H1 (cell line): ENCODE measurements around the gene UTP3. TPM values are rescaled to one million over a fixed set of nuclear protein-coding genes. Genes with fewer than 3 reads are reported as not detected.
"Not testable (repeated sequence)": the region's sequence is repeated elsewhere in the genome, so short reads cannot be mapped to it uniquely, and the experiment has no call there.

Experiments
- CTCF ChIA-PET: fragments of 300-600 bp; sonication (Branson Sonifier 250); formaldehyde crosslinking; loops from one replicate; lab custom pipeline; 2021; ENCODE audit not compliant: partially characterized antibody; lab: Charles Lee
- POLR2A ChIA-PET: fragments of 300-600 bp; sonication (Branson Sonifier 250); formaldehyde crosslinking; loops from one replicate; lab custom pipeline; 2021; ENCODE audit warnings: inconsistent platforms; ENCODE audit not compliant: partially characterized antibody; lab: Charles Lee
- DNase-seq, 2 experiments: peaks; one replicate each; pipeline versions ENCODE4 v3.0.0 to v3.0.0-alpha.2; 2010 to 2022; ENCODE audit warnings: low spot score in 2 of 2, low read depth in 1 of 2, mixed read lengths in 1 of 2
- FAIRE-seq: peaks from 2 replicates; lab custom pipeline; 2011; peaks lifted over from hg19 to GRCh38; lab: Jason Lieb, UNC
- H2AFZ ChIP-seq: 2 replicates; pipeline ENCODE4 v1.8.1; 2012; ENCODE audit warnings: low read length, inconsistent platforms
- H2AK5ac ChIP-seq: 2 replicates; pipeline ENCODE4 v1.6.1; 2013; ENCODE audit warnings: low read depth, low read length
- H2BK120ac ChIP-seq: replicated peaks from 2 replicates; pipeline ENCODE3; 2013; ENCODE audit warnings: low read depth, low read length, inconsistent platforms
- H2BK12ac ChIP-seq: 2 replicates; pipeline ENCODE4 v1.6.1; 2013; ENCODE audit warnings: low read depth, low read length
- H2BK15ac ChIP-seq: 2 replicates; pipeline ENCODE4 v1.6.1; 2013; ENCODE audit warnings: low read length
- H2BK20ac ChIP-seq: 2 replicates; pipeline ENCODE4 v1.6.1; 2013; ENCODE audit warnings: low read length
- H2BK5ac ChIP-seq: 2 replicates; pipeline ENCODE4 v1.6.1; 2013; ENCODE audit warnings: low read depth, low read length
- H3K14ac ChIP-seq: 2 replicates; pipeline ENCODE4 v1.6.1; 2013; ENCODE audit warnings: inconsistent platforms; ENCODE audit not compliant: insufficient read length
- H3K18ac ChIP-seq: 2 replicates; pipeline ENCODE4 v1.6.1; 2013; ENCODE audit warnings: low read length; ENCODE audit errors: extremely low read depth
- H3K23ac ChIP-seq: 2 replicates; pipeline ENCODE4 v1.6.1; 2013; ENCODE audit warnings: inconsistent platforms; ENCODE audit not compliant: insufficient read length
- H3K23me2 ChIP-seq: 2 replicates; pipeline ENCODE4 v1.6.1; 2013; ENCODE audit warnings: low read depth, low read length
- H3K27ac ChIP-seq: 2 replicates; pipeline ENCODE4 v1.6.1; 2011; ENCODE audit warnings: low read depth, low read length, inconsistent platforms
- H3K27me3 ChIP-seq, 4 experiments: replicated peaks in 1 of 4; 1 replicate in 1 of 4; 2 replicates in 3 of 4; pipeline versions ENCODE4 v1.6.1 to v1.8.1; 2011 to 2013; ENCODE audit warnings: low read length in 3 of 4, mild to moderate bottlenecking in 3 of 4, inconsistent platforms in 2 of 4, mixed read lengths in 2 of 4, moderate library complexity in 1 of 4; ENCODE audit not compliant: control insufficient read depth in 3 of 4, insufficient read depth in 3 of 4; ENCODE audit errors: extremely low read depth in 1 of 4
- H3K36me3 ChIP-seq, 4 experiments: 2 replicates each; pipeline versions ENCODE4 v1.6.1 to v1.8.1; 2011 to 2013; ENCODE audit warnings: mild to moderate bottlenecking in 4 of 4, low read length in 3 of 4, moderate library complexity in 2 of 4, control low read depth in 1 of 4, inconsistent platforms in 1 of 4; ENCODE audit not compliant: insufficient read depth in 4 of 4, control insufficient read depth in 2 of 4
- H3K4ac ChIP-seq: replicated peaks from 2 replicates; pipeline ENCODE3; 2013; ENCODE audit warnings: low read length, low read depth, mixed read lengths, inconsistent platforms; ENCODE audit not compliant: insufficient read length
- H3K4me1 ChIP-seq, 4 experiments: replicated peaks in 1 of 4; 1 replicate in 1 of 4; 2 replicates in 3 of 4; pipeline versions ENCODE4 v1.6.1 to v1.8.1; 2011 to 2013; ENCODE audit warnings: low read length in 3 of 4, inconsistent platforms in 2 of 4, mixed read lengths in 1 of 4; ENCODE audit not compliant: insufficient read depth in 4 of 4, control insufficient read depth in 3 of 4
- H3K4me2 ChIP-seq, 2 experiments: 2 replicates each; pipeline versions ENCODE4 v1.6.1 to v1.8.1; 2011 to 2013; ENCODE audit warnings: low read depth in 2 of 2, low read length in 2 of 2, control low read depth in 1 of 2, inconsistent platforms in 1 of 2, mild to moderate bottlenecking in 1 of 2; ENCODE audit not compliant: insufficient read depth in 1 of 2
- H3K4me3 ChIP-seq, 4 experiments: fragments of 200-600, 300-600 bp in 1 of 4; sonication (generic), shearing (Covaris generic), sonication (Bioruptor Twin) in 1 of 4; 2 replicates each; pipeline versions ENCODE4 v1.5.1 to v1.8.1; 2011 to 2016; ENCODE audit warnings: low read length in 4 of 4, low read depth in 3 of 4, control low read depth in 2 of 4, inconsistent platforms in 2 of 4, mild to moderate bottlenecking in 2 of 4, mixed read lengths in 1 of 4, moderate library complexity in 1 of 4; ENCODE audit not compliant: insufficient read depth in 2 of 4; ENCODE audit errors: extremely low read depth in 1 of 4
- H3K56ac ChIP-seq: replicated peaks from 2 replicates; pipeline ENCODE3; 2013; ENCODE audit warnings: low read depth, mild to moderate bottlenecking, mixed read lengths, low read length, inconsistent platforms; ENCODE audit not compliant: insufficient read length
- H3K79me1 ChIP-seq: 2 replicates; pipeline ENCODE4 v1.6.1; 2013; ENCODE audit warnings: low read depth, low read length, control low read depth
- H3K79me2 ChIP-seq, 2 experiments: 2 replicates each; pipeline versions ENCODE4 v1.6.1 to v1.8.1; 2012 to 2013; ENCODE audit warnings: low read length in 2 of 2, mild to moderate bottlenecking in 2 of 2, inconsistent platforms in 1 of 2; ENCODE audit not compliant: insufficient read depth in 2 of 2, control insufficient read depth in 1 of 2
- H3K9ac ChIP-seq, 4 experiments: replicated peaks in 1 of 4; 1 replicate in 1 of 4; 2 replicates in 3 of 4; pipeline versions ENCODE4 v1.6.1 to v1.8.1; 2011 to 2013; ENCODE audit warnings: low read depth in 3 of 4, low read length in 3 of 4, control low read depth in 2 of 4, mild to moderate bottlenecking in 2 of 4, moderate library complexity in 2 of 4, inconsistent platforms in 1 of 4; ENCODE audit errors: extremely low read depth in 1 of 4
- H3K9me3 ChIP-seq, 2 experiments: 2 replicates each; pipeline versions ENCODE4 v1.6.1 to v1.8.1; 2012 to 2013; ENCODE audit warnings: mild to moderate bottlenecking in 2 of 2, moderate library complexity in 2 of 2, control low read depth in 1 of 2, inconsistent platforms in 1 of 2, low read depth in 1 of 2, low read length in 1 of 2, mixed read lengths in 1 of 2; ENCODE audit not compliant: insufficient read depth in 2 of 2
- H4K20me1 ChIP-seq, 2 experiments: replicated peaks in 1 of 2; 2 replicates each; pipeline versions ENCODE3 to v1.8.1; 2011 to 2013; ENCODE audit warnings: inconsistent platforms in 2 of 2, low read length in 2 of 2, mild to moderate bottlenecking in 1 of 2; ENCODE audit not compliant: insufficient read depth in 2 of 2, control insufficient read depth in 1 of 2
- H4K5ac ChIP-seq: 2 replicates; pipeline ENCODE4 v1.6.1; 2013; ENCODE audit warnings: low read length, low read depth, mixed read lengths, inconsistent platforms; ENCODE audit not compliant: insufficient read length
- H4K8ac ChIP-seq: 2 replicates; pipeline ENCODE4 v1.8.0; 2013; ENCODE audit warnings: mild to moderate bottlenecking, moderate library complexity, low read length, inconsistent platforms; ENCODE audit not compliant: insufficient read depth; ENCODE audit errors: extremely low read depth
- H4K91ac ChIP-seq: replicated peaks from 2 replicates; pipeline ENCODE3; 2013; ENCODE audit warnings: low read length, mixed read lengths, inconsistent platforms; ENCODE audit not compliant: insufficient read length
- WGBS, 2 experiments: shearing (Covaris generic) in 1 of 2; methylation state at CpG; one replicate each; pipeline versions ENCODE4 v1.1.6 to v1.1.7; 2013 to 2015; ENCODE audit warnings: low lambda C conversion rate in 2 of 2, mixed read lengths in 2 of 2, inconsistent platforms in 1 of 2, low coverage in 1 of 2, missing lambda C conversion rate in 1 of 2; ENCODE audit not compliant: insufficient replicate concordance in 2 of 2, insufficient coverage in 1 of 2, insufficient read length in 1 of 2; ENCODE audit errors: extremely low coverage in 1 of 2, missing lambda C conversion rate in 1 of 2; 5-methylcytosine and 5-hydroxymethylcytosine counted together
- polyA plus RNA-seq, 7 experiments: library from polyadenylated mRNA; depleted of rRNA in 3 of 7; stranded (reverse) in 5 of 7; unstranded in 2 of 7; fragments of >200 nt in 5 of 7; fragments of 200-250 nt in 2 of 7; gene quantifications; 1 replicate in 5 of 7; 2 replicates in 1 of 7; 4 replicates in 1 of 7; pipeline versions ENCODE4 v1.2.1 to v1.2.3, GENCODE V29; 2011 to 2013; ENCODE audit warnings: missing spikeins in 2 of 7, mixed read lengths in 2 of 7
- total RNA-seq: library from RNA; stranded (reverse); fragmentation: NEBNext Ultra II Directional; extraction: Animal tissue kit (Norgen Biotek cat#: 25700); gene quantifications from 2 replicates; pipeline ENCODE4 v1.2.1, GENCODE V29; 2021

Gene UTP3
- total and polyA plus RNA-seq, 2 of the 8 experiments (the other 6 are each of a cell fraction or from before 2014, with no cell fraction given), result 11.2 to 51.3 TPM

DNA sequence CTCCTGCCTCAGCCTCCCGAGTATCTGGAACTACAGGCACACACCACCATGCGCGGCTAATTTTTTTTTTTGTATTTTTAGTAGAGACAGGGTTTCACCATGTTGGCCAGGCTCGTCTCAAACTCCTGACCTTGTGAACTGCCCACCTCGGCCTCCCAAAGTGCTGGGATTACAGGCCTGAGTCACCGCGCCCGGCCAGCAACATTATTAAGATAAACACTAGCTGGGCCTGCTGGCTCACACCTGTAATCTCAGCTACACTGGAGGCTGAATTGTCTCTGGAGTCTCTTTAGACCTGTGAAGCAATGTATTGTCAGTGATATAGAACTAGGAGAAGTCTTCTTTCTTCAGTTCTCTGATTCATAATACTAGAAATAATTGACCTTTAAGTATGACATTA lies 10.1 kb downstream of the UTP3 start:
- H2BK120ac ChIP-seq, H3K4me1 ChIP-seq, H2BK5ac ChIP-seq, H3K79me1 ChIP-seq, H3K27ac ChIP-seq, H2AFZ ChIP-seq, H4K91ac ChIP-seq, H3K4ac ChIP-seq, H3K18ac ChIP-seq, H3K4me3 ChIP-seq, H2BK20ac ChIP-seq, H4K20me1 ChIP-seq, H3K36me3 ChIP-seq, H3K56ac ChIP-seq, H3K23me2 ChIP-seq, H3K14ac ChIP-seq, H3K27me3 ChIP-seq, H2AK5ac ChIP-seq, DNase-seq, H3K4me2 ChIP-seq, H3K23ac ChIP-seq, H2BK12ac ChIP-seq, H3K79me2 ChIP-seq, CTCF ChIA-PET, H3K9ac ChIP-seq, FAIRE-seq, H4K5ac ChIP-seq, H2BK15ac ChIP-seq, H3K9me3 ChIP-seq, H4K8ac ChIP-seq: not testable (repeated sequence)
- WGBS, 2 experiments, result 91% methylated on average over 8 of the region's 8 CpGs; no CpG with 5 or more reads in 1 of the 2 experiments
- POLR2A ChIA-PET, result interaction anchor here (0.7 kb wide), 1 partner anchor 207 kb away, joined by 3 read pairs; no protein-coding TSS in a partner anchor
